Lung (tissue), 12 donors: ENCODE results near the gene ROMO1. TPM values are rescaled to one million over a fixed set of nuclear protein-coding genes. Genes with fewer than 3 reads are reported as not detected.
"Not testable (repeated sequence)": the region's sequence is repeated elsewhere in the genome, so short reads cannot be mapped to it uniquely, and the experiment has no call there.

Experiments used
- ATAC-seq: fragments of 200-7000 bp; cut with Tn5 transposase; one replicate; pipeline ENCODE4 v1.9.1; 2020; ENCODE audit warnings: moderate number of reproducible peaks; ENCODE audit not compliant: insufficient read depth, low FRiP score
- DNase-seq, 3 donors: peaks; one replicate each; pipeline ENCODE4 v3.0.0-alpha.2; 2013 to 2017
- H3K27ac ChIP-seq, 2 donors: one replicate each; pipeline ENCODE4 v1.5.1; 2013; ENCODE audit warnings: mild to moderate bottlenecking in 2 of 2, moderate library complexity in 2 of 2, control low read depth in 1 of 2, inconsistent platforms in 1 of 2, low read depth in 1 of 2, low read length in 1 of 2
- H3K27me3 ChIP-seq, 3 donors: one replicate each; pipeline ENCODE4 v1.5.1; 2013; ENCODE audit warnings: low read length in 2 of 3; ENCODE audit not compliant: control insufficient read depth in 3 of 3, insufficient read depth in 3 of 3
- H3K36me3 ChIP-seq, 4 donors: one replicate each; pipeline ENCODE4 v1.5.1; 2013; ENCODE audit warnings: low read length in 4 of 4, mild to moderate bottlenecking in 1 of 4, moderate library complexity in 1 of 4; ENCODE audit not compliant: control insufficient read depth in 4 of 4, insufficient read depth in 4 of 4
- H3K4me1 ChIP-seq, 5 donors: one replicate each; pipeline ENCODE4 v1.5.1; 2013; ENCODE audit warnings: low read length in 5 of 5, mild to moderate bottlenecking in 2 of 5, moderate library complexity in 1 of 5; ENCODE audit not compliant: control insufficient read depth in 5 of 5, insufficient read depth in 5 of 5
- H3K4me3 ChIP-seq: one replicate; pipeline ENCODE4 v1.5.1; 2013; ENCODE audit warnings: mild to moderate bottlenecking, control low read depth, moderate library complexity
- H3K9ac ChIP-seq, 2 donors: one replicate each; pipeline ENCODE4 v1.5.1; 2013; ENCODE audit warnings: low read length in 2 of 2, control low read depth in 1 of 2; ENCODE audit not compliant: insufficient read depth in 1 of 2
- H3K9me3 ChIP-seq, 4 donors: one replicate each; pipeline ENCODE4 v1.5.1; 2013; ENCODE audit warnings: low read length in 3 of 4, mild to moderate bottlenecking in 1 of 4, moderate library complexity in 1 of 4; ENCODE audit not compliant: control insufficient read depth in 4 of 4, insufficient read depth in 3 of 4
- WGBS, 2 donors: extraction: QIAGEN DNeasy Blood & Tissue Kit; methylation state at CpG; one replicate each; pipeline ENCODE4 v1.1.7; 2013; 5-methylcytosine and 5-hydroxymethylcytosine counted together
- polyA plus RNA-seq, 2 donors: library from polyadenylated mRNA; stranded (reverse); fragments of 200-250 nt; gene quantifications; one replicate each; pipeline ENCODE4 v1.2.1, GENCODE V29; 2013
- total RNA-seq, 2 donors: library from RNA; depleted of rRNA in 1 of 2; stranded (reverse); fragments of >200 nt in 1 of 2; gene quantifications; one replicate each; pipeline ENCODE4 v1.2.1, GENCODE V29; 2014 to 2021
- TF ChIP-seq, protein P1 (sequence below): IDR thresholded peaks from 2 replicates; pipeline ENCODE4 v1.5.1; 2012; ENCODE audit warnings: mild to moderate bottlenecking; ENCODE audit errors: control extremely low read depth, extremely low read depth
- donor health status: control.
- donor health status: control.
- donor health status: Bipolar disorder and iron deficiency.
- donor health status: healthy.
- donor health status: DM: yes; HTN: yes; CAD: no.

ROMO1 gene
- total and polyA plus RNA-seq, 4 donors = 98.6 to 501 (median 272) TPM

- 49 to 76% methylated on average over 4 of the region's 4 CpGs for WGBS, 2 donors
- no peaks in the 10 kb centered on the region for H3K9me3 ChIP-seq
- H3K27ac ChIP-seq = no peak overlapping the region
- H3K36me3 ChIP-seq = peaks cover 0 to 13% (median 5%) of the 10 kb centered on the region in 4 donors
- TF ChIP-seq, protein P1, sequence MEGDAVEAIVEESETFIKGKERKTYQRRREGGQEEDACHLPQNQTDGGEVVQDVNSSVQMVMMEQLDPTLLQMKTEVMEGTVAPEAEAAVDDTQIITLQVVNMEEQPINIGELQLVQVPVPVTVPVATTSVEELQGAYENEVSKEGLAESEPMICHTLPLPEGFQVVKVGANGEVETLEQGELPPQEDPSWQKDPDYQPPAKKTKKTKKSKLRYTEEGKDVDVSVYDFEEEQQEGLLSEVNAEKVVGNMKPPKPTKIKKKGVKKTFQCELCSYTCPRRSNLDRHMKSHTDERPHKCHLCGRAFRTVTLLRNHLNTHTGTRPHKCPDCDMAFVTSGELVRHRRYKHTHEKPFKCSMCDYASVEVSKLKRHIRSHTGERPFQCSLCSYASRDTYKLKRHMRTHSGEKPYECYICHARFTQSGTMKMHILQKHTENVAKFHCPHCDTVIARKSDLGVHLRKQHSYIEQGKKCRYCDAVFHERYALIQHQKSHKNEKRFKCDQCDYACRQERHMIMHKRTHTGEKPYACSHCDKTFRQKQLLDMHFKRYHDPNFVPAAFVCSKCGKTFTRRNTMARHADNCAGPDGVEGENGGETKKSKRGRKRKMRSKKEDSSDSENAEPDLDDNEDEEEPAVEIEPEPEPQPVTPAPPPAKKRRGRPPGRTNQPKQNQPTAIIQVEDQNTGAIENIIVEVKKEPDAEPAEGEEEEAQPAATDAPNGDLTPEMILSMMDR = no peak
- ATAC-seq = no peak
- no peak overlapping the region for H3K9ac ChIP-seq
- DNase-seq = no peak
- H3K4me3 ChIP-seq = no peak overlapping the region
- no peaks in the 10 kb centered on the region for H3K27me3 ChIP-seq
- no peaks in the 10 kb centered on the region for H3K4me1 ChIP-seq
These were observed 18.6 kb upstream of the ROMO1 start for GRCh38 chr20:35680452-35681183.

DNA sequence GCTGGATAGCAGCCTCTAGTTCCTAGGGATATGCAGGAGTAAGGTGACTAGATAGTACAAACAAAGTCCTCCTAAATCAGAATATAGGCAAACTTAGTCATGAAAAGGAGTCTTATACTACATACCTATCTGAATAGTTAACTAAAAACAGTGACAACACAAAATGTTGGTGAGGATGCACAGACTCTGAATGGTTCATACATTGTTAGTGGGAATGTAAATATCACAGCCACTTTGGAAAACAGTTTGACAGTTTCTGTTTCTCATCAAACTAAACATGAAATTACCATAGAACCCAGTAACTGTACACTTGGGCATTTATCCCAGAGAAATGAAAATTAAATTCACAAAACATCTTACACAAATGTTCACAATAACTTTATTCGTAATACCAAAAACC, 17.2 kb upstream of the ROMO1 start:
- Histone ChIP-seq H3K27ac (no peak overlapping the region), H3K9ac (no peak overlapping the region), H3K4me1 (no peaks in the 10 kb centered on the region), H3K4me3 (no peak overlapping the region), H3K27me3 (no peaks in the 10 kb centered on the region), H3K36me3 (peaks cover 0 to 13% (median 5%) of the 10 kb centered on the region in 4 donors), H3K9me3 (no peaks in the 10 kb centered on the region)
- ATAC-seq (no peak), DNase-seq (no peak)
- TF ChIP-seq, protein P1 = no peak
- WGBS, 2 donors = 95 to 100% methylated on average over 1 of the region's 1 CpG

- peaks cover 3 to 17% (median 10%) of the 10 kb centered on the region in 4 donors for H3K36me3 ChIP-seq
- not testable (repeated sequence) for H3K27ac ChIP-seq, H3K4me3 ChIP-seq, ATAC-seq, H3K9me3 ChIP-seq, H3K9ac ChIP-seq, DNase-seq, H3K4me1 ChIP-seq, H3K27me3 ChIP-seq
- WGBS, 2 donors = 98 to 99% methylated on average over 9 of the region's 9 CpGs
These were observed 13.8 kb upstream of the ROMO1 start for GRCh38 chr20:35685368-35685767.

DNA sequence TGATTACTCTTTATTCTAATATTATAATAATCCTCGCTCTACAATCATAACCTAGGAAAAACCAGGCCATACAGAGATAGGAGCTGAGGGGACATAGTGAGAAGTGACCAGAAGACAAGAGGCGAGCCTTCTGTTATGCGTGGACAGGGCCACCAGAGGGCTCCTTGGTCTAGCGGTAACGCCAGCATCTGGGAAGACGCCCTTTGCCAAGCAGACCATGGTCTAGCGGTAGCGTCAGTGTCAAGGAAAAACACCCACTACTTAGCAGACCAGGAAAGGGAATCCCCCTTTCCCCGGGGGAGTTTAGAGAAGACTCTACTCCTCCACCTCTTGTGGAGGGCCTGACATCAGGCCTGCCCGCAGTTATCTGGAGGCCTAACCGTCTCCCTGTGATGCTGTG, 12.3 kb upstream of the ROMO1 start:
- peaks cover 3 to 16% (median 7%) of the 10 kb centered on the region in 4 donors for H3K36me3 ChIP-seq
- not testable (repeated sequence) for H3K9me3 ChIP-seq, DNase-seq, H3K27ac ChIP-seq, H3K4me1 ChIP-seq, H3K4me3 ChIP-seq, H3K27me3 ChIP-seq, ATAC-seq, H3K9ac ChIP-seq
- WGBS, 2 donors = 96 to 99% methylated on average over 11 of the region's 11 CpGs
